HEK293T (cell line): ENCODE measurements around the gene ADAD2.

Experiments used
- BHLHE40 ChIP-seq: fragments of 450-650 bp; IDR thresholded peaks from 2 replicates; pipeline ENCODE4 v1.6.1; 2016; ENCODE audit warnings: mild to moderate bottlenecking, moderate library complexity, borderline replicate concordance
- FOXA1 ChIP-seq: fragments of 450-650 bp; IDR thresholded peaks from 2 replicates; pipeline ENCODE4 v1.6.1; 2016; ENCODE audit warnings: mild to moderate bottlenecking
- FOXK2 ChIP-seq: fragments of 450-650 bp; IDR thresholded peaks from 2 replicates; pipeline ENCODE4 v1.6.1; 2016; ENCODE audit warnings: mild to moderate bottlenecking
- FOXM1 ChIP-seq: fragments of 450-650 bp; IDR thresholded peaks from 2 replicates; pipeline ENCODE4 v1.6.1; 2017; ENCODE audit warnings: mild to moderate bottlenecking, borderline replicate concordance
- SUZ12 ChIP-seq: fragments of 450-650 bp; IDR thresholded peaks from 2 replicates; pipeline ENCODE4 v1.6.1; 2016; ENCODE audit warnings: mild to moderate bottlenecking
- TARDBP ChIP-seq: fragments of 450-650 bp; IDR thresholded peaks from 2 replicates; pipeline ENCODE4 v1.6.1; 2016

DNA sequence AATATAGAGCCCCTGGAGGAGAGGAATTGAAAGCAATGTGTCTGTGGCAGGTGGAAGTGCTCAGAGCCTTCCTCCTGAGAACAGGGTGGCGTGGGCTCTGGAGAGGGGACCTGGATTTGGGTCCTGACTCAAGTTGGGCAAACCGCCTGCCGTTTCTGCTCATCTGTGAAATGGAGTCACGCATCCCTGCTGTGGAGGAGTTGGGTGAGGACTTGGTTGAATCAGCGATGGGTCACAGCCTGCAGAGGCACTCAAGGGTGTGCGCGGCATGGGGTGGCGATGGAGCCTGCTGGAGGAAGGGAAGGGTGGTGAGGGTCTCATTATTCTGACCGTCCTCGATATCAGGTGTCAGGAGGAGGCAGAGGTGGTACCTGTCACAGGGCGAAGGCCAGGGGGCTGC lies 3.1 kb downstream of the ADAD2 start:
- TF ChIP-seq BHLHE40: no peak
- TF ChIP-seq SUZ12: no peak
- TF ChIP-seq FOXA1: no peak
- no peak for TF ChIP-seq FOXK2
- no peak for TF ChIP-seq FOXM1
- no peak for TF ChIP-seq TARDBP
